C1 segment of cervical spinal cord (tissue), 14 donors: ENCODE results near the gene SRSF2.
"Not testable (repeated sequence)": the region's sequence is repeated elsewhere in the genome, so short reads cannot be mapped to it uniquely, and the experiment has no call there.

ENCODE experiments used
- DNase-seq, 14 donors: peaks; one replicate each; lab custom pipeline; 2025; lab: John Stamatoyannopoulos, UW

Gene SRSF2

DNA sequence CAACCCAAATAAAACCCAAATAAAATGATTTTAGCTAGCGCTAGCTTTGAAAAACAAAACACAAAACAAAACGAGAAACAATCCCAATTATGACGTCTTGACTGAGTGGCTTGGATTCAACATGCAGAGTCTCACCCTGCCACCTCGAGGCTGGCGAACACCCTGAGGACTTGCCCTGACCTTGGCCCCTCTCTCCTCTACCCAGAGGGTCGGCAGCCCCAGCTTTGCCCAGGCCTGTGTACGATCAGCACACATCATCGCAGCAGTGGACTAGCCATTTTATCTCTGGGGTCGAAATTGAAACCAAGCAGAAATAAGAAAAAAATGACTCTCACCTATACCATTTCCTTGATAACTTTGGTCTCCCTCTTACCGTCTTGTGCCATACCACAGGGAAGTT, 15.7 kb downstream of the SRSF2 start:
- DNase-seq = no peak

DNA sequence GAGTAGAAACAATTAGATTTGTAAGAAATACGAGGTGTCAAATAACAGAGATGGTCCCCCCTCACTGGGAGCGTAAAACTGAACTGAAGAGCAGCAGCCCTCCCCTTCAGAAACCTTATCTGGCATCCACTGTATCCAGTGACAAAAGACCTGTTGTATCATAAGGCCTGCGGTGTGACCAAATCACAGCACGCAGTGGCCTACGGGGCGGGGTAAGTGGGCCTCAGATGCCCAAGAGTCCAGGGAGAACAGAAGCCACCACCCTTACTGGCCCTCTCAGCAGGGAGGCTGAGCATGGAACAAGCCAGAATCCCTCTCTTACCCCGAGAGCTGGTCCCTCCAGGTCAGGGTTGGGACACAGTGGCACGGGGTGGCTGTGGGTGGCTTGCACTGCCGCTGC, 16.2 kb downstream of the SRSF2 start:
- DNase-seq = no peak

DNA sequence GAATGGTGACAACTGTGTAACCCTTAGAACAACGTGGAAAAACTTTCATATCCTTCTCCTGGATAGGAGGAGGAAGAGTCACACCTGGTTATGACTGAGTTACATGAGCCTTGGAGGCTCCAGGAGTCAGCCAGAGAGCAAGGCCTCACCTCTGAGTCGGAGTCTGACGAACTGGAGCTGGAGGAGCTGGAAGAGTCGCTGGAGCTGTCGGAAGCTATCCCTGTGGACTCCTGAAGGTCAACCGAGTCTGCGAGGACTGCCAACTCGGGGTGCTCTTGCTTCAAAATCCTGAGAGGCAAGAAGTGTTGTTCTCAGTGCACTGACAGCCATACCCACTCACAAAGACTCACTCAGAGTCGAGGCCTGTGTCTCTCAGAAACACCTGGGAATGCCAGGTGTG, 16.9 kb downstream of the SRSF2 start:
- DNase-seq = no peak

DNA sequence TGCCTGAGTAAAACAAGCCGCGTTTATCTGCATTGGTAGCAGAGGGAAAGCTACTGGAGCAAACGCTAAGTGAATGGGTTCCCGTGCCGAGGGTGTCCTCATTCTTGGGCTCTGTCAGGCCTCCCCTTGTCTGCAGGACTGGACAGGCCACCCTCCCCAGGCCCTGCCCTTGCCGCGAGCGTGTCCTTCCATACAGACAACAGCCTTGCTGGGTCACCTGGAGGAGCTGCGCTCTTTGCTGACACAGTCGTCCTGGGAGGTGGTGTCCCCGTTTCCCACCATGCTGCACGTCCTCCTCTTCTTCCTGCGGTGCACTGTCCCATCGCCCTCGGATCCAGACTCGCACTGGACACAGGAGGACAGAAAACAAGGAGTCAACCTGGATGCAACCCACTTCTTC, 18.6 kb downstream of the SRSF2 start:
- no peak for DNase-seq

DNA sequence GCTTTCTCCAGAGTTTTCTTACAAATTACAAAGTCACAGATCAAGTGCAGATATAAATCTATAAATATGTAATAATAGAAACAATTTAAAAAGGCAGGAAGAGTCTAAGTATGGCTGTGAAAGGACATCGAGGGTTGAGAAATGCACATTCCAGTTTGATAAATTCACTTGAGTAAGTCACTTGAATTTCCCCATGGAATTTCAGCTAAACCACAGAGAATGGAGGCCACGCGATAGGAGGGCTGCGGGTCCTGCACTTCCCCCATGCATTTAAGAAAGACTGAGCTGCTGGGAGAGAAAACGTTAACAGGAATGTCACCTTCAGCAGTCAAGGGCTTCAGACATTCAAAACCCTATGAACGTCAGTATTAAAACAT, 20.3 kb downstream of the SRSF2 start:
- DNase-seq = no peak

DNA sequence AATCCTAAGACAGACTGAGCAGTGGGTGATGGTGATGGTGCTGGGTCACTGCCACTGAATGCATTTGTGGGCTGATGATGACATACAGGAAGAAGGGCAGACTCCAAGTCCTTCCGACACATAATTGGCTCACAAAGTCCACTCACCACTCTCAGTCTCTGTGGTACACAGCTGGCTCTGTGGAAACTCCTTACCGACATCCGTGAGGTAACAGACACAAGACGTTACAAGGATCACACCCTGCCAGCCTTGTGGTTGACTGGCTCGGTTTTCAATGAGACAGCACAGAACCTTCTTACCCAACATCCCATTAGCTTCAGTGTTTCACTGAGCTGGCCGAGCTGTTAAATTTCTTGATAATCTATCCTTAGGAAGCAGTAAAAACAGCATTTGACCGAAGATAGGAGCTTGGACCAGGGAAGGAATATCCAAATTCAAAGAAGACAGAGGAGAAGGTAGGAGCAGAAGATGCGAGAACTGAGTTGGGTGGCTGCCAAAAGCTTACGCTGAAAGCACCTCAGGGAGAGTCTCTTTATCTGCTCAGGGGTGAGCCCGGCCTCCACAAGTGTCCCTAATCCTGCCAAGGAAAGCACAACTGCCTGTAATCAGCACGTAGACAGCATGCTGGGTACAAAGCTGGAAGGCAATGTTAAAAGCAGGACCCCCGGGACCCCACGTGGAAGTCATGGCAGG, 20.8 kb downstream of the SRSF2 start:
- peak in 3 of 14 donors; percentile 14 to 36 (median 35) for DNase-seq

DNA sequence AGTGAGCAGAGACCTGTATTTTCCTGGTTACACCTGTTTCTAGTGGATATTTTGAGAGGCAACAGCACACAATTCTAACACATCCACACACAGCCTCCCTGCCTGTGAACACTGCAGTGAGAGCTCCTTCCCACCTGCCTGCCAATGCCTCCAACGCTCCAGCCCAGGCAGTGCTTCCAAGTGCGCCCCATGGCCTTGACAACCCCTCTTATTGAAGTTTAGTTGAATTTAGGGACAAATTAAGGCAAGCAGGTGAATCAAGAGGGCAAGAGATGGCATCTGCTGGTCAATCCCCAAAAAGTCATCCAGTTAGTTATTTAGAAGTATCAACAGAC, 21.7 kb downstream of the SRSF2 start:
- no peak for DNase-seq

DNA sequence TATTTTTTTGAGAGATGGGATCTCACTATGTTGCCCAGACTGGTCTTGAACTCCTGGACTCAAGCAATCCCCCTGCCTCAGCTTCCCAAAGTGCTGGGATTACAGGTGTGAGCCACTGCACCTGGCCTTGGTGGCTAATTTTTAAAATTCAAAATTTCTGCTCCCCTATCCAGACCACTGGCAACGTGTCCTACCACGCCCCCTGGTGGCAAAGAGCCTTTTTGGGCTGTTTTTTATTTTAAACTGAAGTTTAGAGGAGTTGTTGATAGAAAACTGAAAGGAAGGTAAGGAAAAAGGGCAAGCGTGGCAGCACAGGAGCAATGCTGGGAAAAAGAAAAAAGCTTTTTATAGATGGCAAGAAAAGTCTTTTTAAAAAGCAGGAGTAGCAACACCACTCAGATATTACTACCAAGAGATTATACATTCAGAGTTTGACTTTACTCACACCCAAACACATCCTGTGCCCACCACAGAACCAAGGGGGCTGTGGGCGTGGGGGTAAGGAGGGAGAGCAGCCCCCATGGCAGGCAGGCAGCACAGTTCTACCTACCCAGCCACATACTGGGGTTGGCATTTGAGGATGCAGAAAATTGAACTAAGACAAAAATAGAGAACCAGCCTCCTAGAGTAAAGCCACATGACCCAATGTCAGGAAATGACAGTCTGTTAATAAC, 22.2 kb downstream of the SRSF2 start:
- DNase-seq = peak in 7 of 14 donors; percentile 13 to 53 (median 30)

DNA sequence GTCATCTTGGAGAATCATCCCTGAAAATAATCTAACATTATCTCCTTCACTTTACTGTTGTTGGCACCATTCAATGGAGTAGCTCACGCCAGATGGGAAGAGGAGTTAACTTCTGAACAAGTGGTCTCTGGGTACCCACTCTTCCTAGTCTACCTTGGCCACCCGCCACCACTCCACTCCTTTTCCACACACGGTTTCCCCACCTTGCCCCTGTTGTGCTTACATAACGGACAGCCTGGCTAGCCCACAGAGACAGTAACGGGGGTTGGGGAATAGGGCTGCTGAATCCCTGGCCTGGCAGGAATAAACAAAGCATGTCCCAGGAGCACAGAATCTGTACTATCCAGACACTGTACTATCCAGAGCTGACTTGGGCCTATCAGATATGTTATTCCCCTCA, 22.8 kb downstream of the SRSF2 start:
- DNase-seq = no peak

DNA sequence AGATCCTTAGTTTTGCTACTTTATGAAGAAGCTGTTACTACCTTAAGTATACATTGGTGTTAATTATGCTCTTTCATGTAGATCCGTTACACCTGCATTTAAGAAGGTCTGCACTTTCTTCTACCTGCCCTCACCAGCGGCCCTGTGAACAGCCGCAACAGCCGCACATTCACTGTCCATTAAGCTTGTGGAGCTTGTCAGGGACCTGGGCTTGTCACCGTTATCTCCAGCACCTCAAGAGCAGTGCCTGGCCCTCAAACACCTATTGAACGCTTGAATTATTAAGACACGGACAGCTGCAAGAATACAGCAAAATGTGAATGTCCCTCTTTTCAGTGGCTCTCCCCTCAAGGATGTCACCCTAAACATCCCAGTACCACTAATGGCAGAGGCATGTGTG, 23.4 kb downstream of the SRSF2 start:
- DNase-seq = no peak

DNA sequence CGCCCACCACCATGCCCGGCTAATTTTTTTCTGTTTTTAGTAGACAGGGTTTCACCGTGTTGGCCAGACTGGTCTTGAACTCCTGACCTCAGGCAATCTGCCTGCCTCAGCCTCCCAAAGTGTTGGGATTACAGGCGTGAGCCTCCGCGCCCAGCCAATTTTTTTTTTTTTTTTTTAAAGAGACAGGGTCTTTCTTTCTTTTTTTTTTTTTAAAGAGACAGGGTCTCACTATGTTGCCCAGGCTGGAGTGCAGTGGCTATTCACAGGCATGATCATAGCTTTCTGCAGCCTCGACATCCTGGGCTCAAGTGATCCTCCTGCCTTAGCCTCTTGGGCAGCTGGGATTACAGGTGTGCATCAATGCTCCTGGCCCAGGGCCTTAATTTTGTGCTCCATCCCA, 24.8 kb downstream of the SRSF2 start:
- not testable (repeated sequence) for DNase-seq

DNA sequence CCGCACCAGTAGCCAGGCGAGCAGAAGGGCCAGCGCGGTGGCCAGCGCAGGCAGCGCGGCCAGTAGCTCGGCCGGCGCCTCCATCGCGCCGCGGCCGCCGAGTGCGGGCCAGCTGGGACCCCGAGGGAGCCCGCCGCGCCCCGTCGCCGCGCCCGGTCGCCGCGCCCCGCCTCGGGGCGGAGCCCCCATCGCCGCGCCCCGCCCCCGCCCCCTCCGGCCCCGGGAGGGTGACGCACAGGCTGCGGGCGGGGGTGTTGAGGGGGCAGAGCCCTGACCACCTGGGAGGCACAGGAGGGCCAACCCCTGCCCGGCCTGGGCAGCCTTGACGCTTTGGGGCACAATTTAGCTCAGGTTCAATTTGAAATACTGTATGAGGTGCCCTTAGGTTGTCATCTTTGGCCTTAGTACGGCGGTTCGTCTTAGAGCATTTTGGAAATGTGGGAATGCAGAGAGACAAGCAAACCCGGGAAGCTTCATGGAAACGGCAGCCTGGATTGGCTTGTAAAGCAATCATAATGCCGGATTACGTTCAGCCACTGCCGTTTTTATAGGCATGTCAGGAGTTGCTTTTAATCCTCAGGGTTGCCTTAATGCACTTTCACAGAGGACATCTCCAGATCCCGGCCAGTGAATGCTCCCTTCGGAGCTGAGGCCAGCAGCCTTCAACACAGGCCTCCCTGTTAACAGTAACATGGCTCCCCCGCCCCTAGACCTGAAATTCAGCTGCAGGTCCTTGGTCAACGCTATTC, 26.1 kb downstream of the SRSF2 start, which contains the start of gene MXRA7:
Gene MXRA7 (minus strand): TSS at position 103 of the 749 bp plus-strand sequence. CDS start 19 bp downstream, at position 84.
- peak in 11 of 14 donors; percentile 43 to 81 (median 48) for DNase-seq

DNA sequence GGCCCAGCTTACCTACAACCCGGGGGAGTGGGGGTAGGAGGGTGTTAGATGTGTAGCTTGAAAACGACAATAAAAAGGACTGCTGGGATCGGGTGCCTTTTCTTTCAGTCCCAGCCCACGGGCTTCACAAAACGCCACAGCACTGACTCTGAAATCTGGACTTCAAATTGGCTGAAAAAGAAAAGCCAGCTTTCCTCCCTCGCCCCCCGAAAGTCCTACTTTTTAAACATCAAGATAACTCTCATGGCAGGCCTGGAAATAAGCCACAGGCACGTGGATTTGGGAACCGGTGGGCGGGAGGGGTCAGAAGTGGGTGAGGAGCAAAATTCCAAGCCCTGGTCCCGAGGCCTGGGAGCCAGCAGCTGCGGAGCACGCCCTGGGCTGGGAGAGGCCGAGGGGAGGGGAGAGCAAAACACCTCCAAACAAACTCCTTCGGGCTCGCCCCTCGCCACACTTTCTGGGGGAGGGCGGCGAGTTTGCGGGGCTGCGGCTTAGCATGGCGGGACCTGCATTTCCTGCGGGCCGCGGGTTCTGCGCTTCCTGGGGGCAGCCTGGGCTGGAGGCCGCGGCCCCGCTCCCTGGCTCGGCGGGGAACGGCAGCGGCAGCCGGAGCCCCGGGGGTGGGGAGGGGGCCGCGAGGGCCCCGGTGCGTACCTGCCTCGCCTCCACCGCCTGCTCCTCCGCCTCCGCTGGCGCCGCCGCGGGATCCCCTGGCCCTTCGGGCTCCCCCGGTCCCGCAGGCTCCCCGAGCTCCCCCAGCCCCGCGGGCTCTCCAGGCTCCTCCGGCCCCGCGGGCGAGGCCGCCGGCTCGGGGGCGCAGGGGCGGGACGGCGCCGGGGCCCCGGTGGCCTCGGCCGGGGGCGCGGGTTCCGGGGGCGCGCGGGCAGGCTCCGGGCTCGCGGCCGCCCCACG, 26.9 kb downstream of the SRSF2 start:
- DNase-seq = peak in 3 of 14 donors; percentile 34 to 43 (median 37)

DNA sequence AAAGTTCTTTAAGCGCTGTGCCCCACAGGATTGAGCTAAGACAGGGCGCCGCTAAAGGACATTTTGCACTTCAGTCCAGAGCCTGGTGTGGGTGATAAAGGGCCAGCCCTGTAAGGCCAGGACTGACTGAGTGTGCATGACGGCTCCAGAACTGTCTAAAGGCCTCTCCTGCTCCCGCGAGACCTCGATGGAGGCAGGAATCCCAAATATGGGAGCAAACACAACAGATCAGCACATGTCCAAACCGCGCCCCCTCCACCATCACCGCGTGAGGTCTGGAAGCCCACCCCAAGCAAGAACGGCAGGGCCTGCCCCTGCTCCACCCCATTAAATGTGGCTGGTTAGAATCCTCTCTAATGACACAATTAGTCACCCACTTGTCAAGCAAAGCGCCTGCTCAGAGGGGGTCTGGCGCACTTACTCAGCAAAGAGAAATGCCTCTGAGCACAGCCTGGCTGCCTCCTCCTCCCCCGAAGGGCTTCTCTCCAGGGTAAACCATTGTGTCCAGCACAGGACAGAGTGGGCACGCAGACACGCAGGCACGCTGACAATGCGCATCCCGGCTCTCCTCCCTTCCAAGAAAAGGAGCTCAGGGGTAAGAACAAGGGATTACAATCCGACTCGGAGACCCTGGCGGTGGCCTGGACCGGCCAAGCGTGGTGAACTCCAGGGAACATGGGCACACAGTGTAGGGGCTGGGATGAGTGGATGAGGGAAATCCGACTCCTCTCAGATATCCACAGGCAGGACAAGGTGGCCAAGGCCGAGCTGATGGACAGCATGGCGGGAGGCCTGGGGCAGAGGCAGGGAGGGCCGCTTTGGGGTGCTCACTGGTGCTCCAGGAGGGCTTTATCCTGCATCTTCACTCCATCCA, 27.8 kb downstream of the SRSF2 start:
- peak in 9 of 14 donors; percentile 22 to 71 (median 55) for DNase-seq

DNA sequence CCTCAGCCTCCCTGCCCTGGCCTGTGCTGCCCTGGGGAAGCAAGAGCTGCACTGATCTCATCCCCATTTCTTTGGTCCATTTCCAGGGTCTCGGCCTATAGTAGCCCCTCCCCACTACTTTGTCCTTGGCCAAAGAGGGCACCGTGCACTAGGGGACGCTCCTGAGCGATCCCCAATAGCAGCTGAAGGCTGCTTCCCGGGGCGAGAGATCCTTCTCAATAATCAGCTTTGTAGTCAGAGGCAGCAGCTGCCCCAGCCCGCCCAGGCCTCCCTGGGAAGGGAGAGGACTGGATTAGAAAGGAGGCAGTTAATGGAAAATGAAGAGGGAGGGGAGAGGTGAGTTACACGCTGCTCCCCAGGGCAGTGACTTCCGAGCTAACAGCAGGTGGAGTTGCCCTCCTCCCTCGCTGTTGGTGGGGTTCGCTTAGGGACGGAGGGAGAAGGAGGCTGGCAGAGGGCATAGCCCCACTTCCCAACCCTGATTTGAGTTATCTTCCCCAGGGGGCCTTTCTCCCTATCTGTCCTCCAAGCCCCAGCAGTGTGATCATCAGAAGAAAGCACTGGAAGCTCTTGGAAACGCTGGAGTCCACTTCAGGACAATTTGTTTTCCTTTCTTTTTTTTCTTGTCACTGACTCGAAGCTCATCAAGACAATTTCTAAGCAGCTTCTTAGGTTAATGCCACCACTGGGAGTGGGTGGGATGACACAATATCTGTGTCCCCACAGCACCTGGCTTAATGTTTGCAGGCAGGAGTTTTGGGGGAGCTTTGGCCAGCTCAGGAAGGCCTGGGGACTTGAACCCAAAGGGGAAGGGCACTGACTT, 28.9 kb downstream of the SRSF2 start:
- peak in 9 of 14 donors; percentile 33 to 68 (median 54) for DNase-seq

DNA sequence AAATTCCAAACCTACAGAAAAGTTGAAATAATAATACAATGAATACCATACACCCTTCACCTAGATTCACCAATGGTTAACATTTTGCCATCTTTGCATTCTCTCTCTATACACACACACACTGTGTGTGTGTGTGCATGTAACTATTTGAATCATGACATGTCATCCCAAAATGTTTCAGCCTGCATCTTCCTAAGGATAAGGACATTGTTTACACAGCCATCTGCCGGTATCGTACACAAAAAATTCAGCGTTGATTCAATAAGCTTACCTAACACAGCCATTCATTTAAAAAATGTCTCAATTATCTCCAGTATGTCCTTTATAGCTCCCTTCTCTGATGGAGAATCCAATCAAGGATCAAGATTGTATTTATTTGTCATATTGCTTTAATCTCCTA, 30.3 kb downstream of the SRSF2 start:
- no peak for DNase-seq

DNA sequence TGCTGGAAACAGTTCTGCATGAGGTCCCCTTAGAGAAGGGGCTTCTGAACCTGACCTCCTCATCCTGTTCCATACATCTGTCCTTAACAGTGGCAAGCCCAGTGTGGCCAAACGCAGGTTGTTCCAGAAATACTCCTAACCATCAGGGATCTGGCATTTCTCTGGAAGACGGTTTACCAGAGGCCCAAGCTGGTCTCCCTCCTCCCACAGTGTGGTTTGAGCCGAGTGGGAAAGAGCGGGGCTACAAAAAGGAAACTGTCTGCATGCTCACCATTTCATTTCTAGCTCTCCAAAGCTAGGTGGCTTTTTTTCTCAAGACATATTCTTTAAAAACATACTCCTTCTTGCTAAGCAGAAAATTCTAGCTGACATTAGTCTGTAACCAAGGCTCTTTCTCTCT, 32.3 kb downstream of the SRSF2 start:
- no peak for DNase-seq

DNA sequence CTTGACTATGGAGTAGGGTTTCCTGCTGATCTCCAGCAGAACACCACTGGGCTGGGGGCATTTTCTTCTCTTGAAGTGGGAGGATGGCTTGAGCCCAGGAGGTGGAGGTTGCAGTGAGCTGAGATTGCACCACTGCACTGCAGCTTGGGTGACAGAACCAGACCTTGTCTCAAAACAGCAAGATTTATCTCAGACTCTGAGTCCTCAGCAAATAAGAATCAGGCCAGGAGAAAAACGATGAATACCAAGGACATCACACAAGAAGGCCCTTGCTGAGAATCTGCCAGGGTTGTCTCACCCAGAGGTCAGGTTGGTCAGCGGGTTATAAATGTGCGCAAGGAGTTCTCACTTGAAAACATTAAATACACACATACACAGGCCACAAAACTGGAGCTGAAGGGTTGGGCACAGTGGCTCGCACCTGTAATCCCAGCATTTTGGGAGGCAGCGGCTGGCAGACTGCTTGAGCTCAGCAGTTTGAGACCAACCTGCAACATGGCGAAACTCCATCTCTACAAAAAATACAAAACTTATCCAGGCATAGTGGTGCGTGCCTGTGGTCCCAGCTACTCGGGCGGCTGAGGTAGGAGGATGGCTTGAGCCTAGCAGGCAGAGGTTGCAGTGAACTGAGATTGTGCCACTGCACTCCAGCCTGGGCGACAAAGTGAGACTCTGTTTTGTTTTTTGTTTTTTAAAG, 34.0 kb downstream of the SRSF2 start:
- no peak for DNase-seq

DNA sequence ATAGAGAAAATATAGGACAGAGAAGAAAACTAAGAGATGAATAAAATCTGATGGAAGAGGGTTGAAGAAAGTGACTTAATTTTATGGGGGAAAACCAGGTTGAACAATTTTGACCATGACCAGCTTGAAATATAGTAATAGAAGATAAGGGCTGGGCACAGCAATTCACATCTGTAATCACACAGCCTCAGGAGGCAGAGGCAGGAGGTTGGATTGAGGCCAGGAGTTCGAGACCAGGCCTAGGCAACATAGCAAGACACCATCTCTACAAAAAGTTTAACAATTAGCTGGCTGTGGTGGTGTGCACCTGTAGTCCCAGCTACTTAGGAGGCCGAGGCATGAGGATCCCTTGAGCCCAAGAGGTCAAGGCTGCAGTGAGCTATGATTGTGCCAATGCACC, 35.1 kb downstream of the SRSF2 start:
- no peak for DNase-seq
